NCI-H2196 treated with DMSO at 0.1 percent for 48 hours (cell line): Measurements from ENCODE around the gene OR51T1.

Source experiments
- DNase-seq: peaks from one replicate; lab custom pipeline; 2025; ENCODE audit not compliant: unreplicated experiment; lab: John Stamatoyannopoulos, UW

The OR51T1 gene

DNA sequence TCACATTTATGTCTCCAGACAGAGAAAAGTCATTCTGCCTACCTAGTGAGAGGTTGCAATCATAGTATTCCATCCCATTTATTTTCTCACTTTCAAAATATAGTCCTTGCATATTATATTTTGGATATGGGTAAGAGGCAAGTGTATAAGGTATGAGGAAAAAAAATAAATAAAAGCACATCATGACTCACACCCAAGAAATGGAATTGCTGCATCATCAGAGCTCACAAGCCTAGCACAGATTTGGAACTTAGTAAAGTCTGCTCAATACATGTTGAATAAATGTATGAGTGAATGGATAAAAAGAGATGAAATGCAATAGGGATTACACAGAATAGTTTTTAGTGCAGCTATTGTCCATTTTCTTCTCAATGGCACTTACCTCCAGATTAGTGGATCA lies 44.9 kb downstream of the OR51T1 start:
- DNase-seq = no peak
